Measurements from ENCODE around the gene ROCK1. TPM values are rescaled to one million over a fixed set of nuclear protein-coding genes. Genes with fewer than 3 reads are reported as not detected.

ROCK1 gene
- total RNA-seq, 1 donor from 2014 or later = 36.4 TPM

DNA sequence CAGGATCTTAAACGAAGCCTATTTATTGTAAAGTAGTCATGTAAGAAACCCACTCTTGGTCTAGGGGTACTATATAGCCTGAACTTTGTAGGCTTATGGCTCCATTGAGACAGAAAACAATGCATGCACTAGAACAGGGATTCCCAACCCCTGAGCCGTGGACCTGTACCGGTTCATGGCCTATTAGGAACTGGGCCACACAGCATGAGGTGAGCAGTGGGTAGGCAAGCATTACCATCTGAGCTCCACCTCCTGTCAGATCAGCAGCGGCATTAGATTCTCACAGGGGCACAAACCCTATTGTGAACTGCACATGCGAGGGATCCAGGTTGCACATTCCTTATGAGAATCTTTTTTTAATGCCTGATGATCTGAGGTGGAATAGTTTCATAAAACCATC lies 59.2 kb downstream of the ROCK1 start:
- Mint-ChIP-seq H3K4me3 (no peak overlapping the region), H3K9me3 (no peaks in the 10 kb centered on the region), H3K4me1 (peaks cover 6% of the 10 kb centered on the region), H3K36me3 (ENCODE audit: low read depth) (peaks cover 2% of the 10 kb centered on the region), H3K27me3 (ENCODE audit: low read depth) (no peaks in the 10 kb centered on the region), H3K27ac (ENCODE audit: unreplicated experiment) (no peak overlapping the region)
- TF ChIP-seq, protein P1, sequence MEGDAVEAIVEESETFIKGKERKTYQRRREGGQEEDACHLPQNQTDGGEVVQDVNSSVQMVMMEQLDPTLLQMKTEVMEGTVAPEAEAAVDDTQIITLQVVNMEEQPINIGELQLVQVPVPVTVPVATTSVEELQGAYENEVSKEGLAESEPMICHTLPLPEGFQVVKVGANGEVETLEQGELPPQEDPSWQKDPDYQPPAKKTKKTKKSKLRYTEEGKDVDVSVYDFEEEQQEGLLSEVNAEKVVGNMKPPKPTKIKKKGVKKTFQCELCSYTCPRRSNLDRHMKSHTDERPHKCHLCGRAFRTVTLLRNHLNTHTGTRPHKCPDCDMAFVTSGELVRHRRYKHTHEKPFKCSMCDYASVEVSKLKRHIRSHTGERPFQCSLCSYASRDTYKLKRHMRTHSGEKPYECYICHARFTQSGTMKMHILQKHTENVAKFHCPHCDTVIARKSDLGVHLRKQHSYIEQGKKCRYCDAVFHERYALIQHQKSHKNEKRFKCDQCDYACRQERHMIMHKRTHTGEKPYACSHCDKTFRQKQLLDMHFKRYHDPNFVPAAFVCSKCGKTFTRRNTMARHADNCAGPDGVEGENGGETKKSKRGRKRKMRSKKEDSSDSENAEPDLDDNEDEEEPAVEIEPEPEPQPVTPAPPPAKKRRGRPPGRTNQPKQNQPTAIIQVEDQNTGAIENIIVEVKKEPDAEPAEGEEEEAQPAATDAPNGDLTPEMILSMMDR (conservative IDR thresholded peaks at IDR 0.05) = no peak
- no peak for DNase-seq (ENCODE audit: low read depth, low spot score)

- TF ChIP-seq, protein P1 (conservative IDR thresholded peaks at IDR 0.05) = no peak
- H3K36me3 Mint-ChIP-seq (ENCODE audit: low read depth) = peaks cover 6% of the 10 kb centered on the region
- DNase-seq (ENCODE audit: low read depth, low spot score) = no peak
- H3K27me3 Mint-ChIP-seq (ENCODE audit: low read depth) = no peaks in the 10 kb centered on the region
- H3K27ac Mint-ChIP-seq (ENCODE audit: unreplicated experiment) = no peak overlapping the region
- peaks cover 6% of the 10 kb centered on the region for H3K4me1 Mint-ChIP-seq
- no peaks in the 10 kb centered on the region for H3K9me3 Mint-ChIP-seq
- H3K4me3 Mint-ChIP-seq = no peak overlapping the region
Observed at GRCh38 chr18:21051620-21052019, 60.0 kb downstream of the ROCK1 start.

DNA sequence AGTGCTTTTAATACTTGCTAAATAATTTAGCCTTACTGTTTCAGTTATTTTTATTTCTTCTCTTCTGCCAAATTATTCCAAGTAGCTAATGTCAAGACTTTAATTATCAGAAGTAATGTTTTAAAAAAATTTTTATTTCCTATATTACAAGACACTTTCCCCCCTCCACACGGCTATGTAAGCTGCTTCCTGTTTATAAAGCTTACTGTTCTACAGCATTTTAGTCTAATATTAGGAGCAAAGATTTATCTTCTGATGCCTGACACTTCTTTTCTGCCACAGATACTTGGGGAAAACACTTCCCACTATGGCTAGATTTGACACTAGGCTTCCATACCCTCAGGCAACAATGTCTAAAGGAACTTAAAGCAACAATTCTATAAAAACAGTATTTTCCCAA lies 62.3 kb downstream of the ROCK1 start:
- TF ChIP-seq, protein P1 (conservative IDR thresholded peaks at IDR 0.05) = no peak
- DNase-seq (ENCODE audit: low read depth, low spot score) = no peak
- H3K9me3 Mint-ChIP-seq = no peaks in the 10 kb centered on the region
- H3K27me3 Mint-ChIP-seq (ENCODE audit: low read depth) = no peaks in the 10 kb centered on the region
- peaks cover 6% of the 10 kb centered on the region for H3K4me1 Mint-ChIP-seq
- no peak overlapping the region for H3K4me3 Mint-ChIP-seq
- no peak overlapping the region for H3K27ac Mint-ChIP-seq (ENCODE audit: unreplicated experiment)
- peaks cover 6% of the 10 kb centered on the region for H3K36me3 Mint-ChIP-seq (ENCODE audit: low read depth)

- no peaks in the 10 kb centered on the region for H3K9me3 Mint-ChIP-seq
- H3K4me1 Mint-ChIP-seq = peaks cover 6% of the 10 kb centered on the region
- TF ChIP-seq, protein P1 (conservative IDR thresholded peaks at IDR 0.05) = no peak
- H3K27ac Mint-ChIP-seq (ENCODE audit: unreplicated experiment) = no peak overlapping the region
- H3K4me3 Mint-ChIP-seq = no peak overlapping the region
- no peaks in the 10 kb centered on the region for H3K27me3 Mint-ChIP-seq (ENCODE audit: low read depth)
- no peak for DNase-seq (ENCODE audit: low read depth, low spot score)
- peaks cover 6% of the 10 kb centered on the region for H3K36me3 Mint-ChIP-seq (ENCODE audit: low read depth)
Observed at GRCh38 chr18:21047126-21047525, 64.5 kb downstream of the ROCK1 start.

- no peaks in the 10 kb centered on the region for H3K9me3 Mint-ChIP-seq
- H3K27ac Mint-ChIP-seq (ENCODE audit: unreplicated experiment) = no peak overlapping the region
- H3K4me3 Mint-ChIP-seq = no peak overlapping the region
- peaks cover 2% of the 10 kb centered on the region for H3K36me3 Mint-ChIP-seq (ENCODE audit: low read depth)
- TF ChIP-seq, protein P1 (conservative IDR thresholded peaks at IDR 0.05) = no peak
- H3K27me3 Mint-ChIP-seq (ENCODE audit: low read depth) = no peaks in the 10 kb centered on the region
- no peak for DNase-seq (ENCODE audit: low read depth, low spot score)
- H3K4me1 Mint-ChIP-seq = peaks cover 7% of the 10 kb centered on the region
Observed at GRCh38 chr18:21040466-21040865, 71.1 kb downstream of the ROCK1 start.

GRCh38 chr18:21038201-21038600 lies 73.4 kb downstream of the ROCK1 start:
- TF ChIP-seq, protein P1 (conservative IDR thresholded peaks at IDR 0.05) = no peak
- Mint-ChIP-seq H3K9me3 (peaks cover 4% of the 10 kb centered on the region), H3K27ac (ENCODE audit: unreplicated experiment) (no peak overlapping the region), H3K4me3 (no peak overlapping the region), H3K4me1 (peaks cover 7% of the 10 kb centered on the region), H3K27me3 (ENCODE audit: low read depth) (no peaks in the 10 kb centered on the region), H3K36me3 (ENCODE audit: low read depth) (peaks cover 15% of the 10 kb centered on the region)
- no peak for DNase-seq (ENCODE audit: low read depth, low spot score)
